HepG2 (cell line): ENCODE results near the gene NSD2. TPM values are rescaled to one million over a fixed set of nuclear protein-coding genes. Genes with fewer than 3 reads are reported as not detected.

Experiments
- DPF2 ChIP-seq: sonication (generic); formaldehyde crosslinking; IDR thresholded peaks from 2 replicates; pipeline ENCODE4 v1.4.0; 2020; ENCODE audit warnings: mild to moderate bottlenecking, low read depth, missing genetic modification reagents, borderline replicate concordance
- EED ChIP-seq: sonication (generic); formaldehyde crosslinking; IDR thresholded peaks from 2 replicates; pipeline ENCODE4 v1.5.0; 2020; ENCODE audit warnings: mild to moderate bottlenecking, missing genetic modification reagents
- ETV5 ChIP-seq: IDR thresholded peaks from 2 replicates; pipeline ENCODE4 v1.6.1; 2018; ENCODE audit warnings: missing biosample characterization, missing genetic modification reagents, inconsistent platforms, borderline replicate concordance
- KLF16 ChIP-seq, 2 experiments: sonication (generic) in 1 of 2; formaldehyde crosslinking in 1 of 2; IDR thresholded peaks; 2 replicates each; pipeline versions ENCODE4 v1.6.1 to v1.8.0; 2016 to 2023; ENCODE audit warnings: missing genetic modification reagents in 2 of 2, missing compliant biosample characterization in 1 of 2
- REPIN1 ChIP-seq: sonication (generic); formaldehyde crosslinking; IDR thresholded peaks from 2 replicates; pipeline ENCODE4 v1.8.0; 2022; ENCODE audit warnings: missing genetic modification reagents, low read depth, mild to moderate bottlenecking, borderline replicate concordance
- TBX2 ChIP-seq: sonication (generic); formaldehyde crosslinking; IDR thresholded peaks from 2 replicates; pipeline ENCODE4 v1.5.0; 2020; ENCODE audit warnings: missing genetic modification reagents, mild to moderate bottlenecking, borderline replicate concordance
- THAP11 ChIP-seq: IDR thresholded peaks from 2 replicates; pipeline ENCODE4 v1.6.1; 2016; ENCODE audit warnings: missing biosample characterization, missing genetic modification reagents
- ZFP36L1 ChIP-seq: sonication (generic); formaldehyde crosslinking; IDR thresholded peaks from 2 replicates; pipeline ENCODE4 v1.8.0; 2022; ENCODE audit warnings: mild to moderate bottlenecking, missing genetic modification reagents, moderate library complexity
- ZIK1 ChIP-seq: sonication (generic); formaldehyde crosslinking; IDR thresholded peaks from 2 replicates; pipeline ENCODE4 v1.5.0; 2020; ENCODE audit warnings: mild to moderate bottlenecking, low read depth, missing genetic modification reagents, borderline replicate concordance
- ZNF614 ChIP-seq: IDR thresholded peaks from 2 replicates; pipeline ENCODE4 v1.6.1; 2018; ENCODE audit warnings: missing biosample characterization, missing genetic modification reagents, inconsistent platforms, borderline replicate concordance
- ZNF704 ChIP-seq: sonication (generic); formaldehyde crosslinking; IDR thresholded peaks from 2 replicates; pipeline ENCODE4 v1.8.1; 2023; ENCODE audit warnings: mild to moderate bottlenecking, inconsistent platforms, moderate library complexity, missing genetic modification reagents, borderline replicate concordance
- ZNF747 ChIP-seq: sonication (generic); formaldehyde crosslinking; IDR thresholded peaks from 2 replicates; pipeline ENCODE4 v1.8.1; 2023; ENCODE audit warnings: missing genetic modification reagents, mild to moderate bottlenecking, borderline replicate concordance
- ZNF772 ChIP-seq: sonication (generic); formaldehyde crosslinking; IDR thresholded peaks from 2 replicates; pipeline ENCODE4 v1.5.0; 2020; ENCODE audit warnings: mild to moderate bottlenecking, missing genetic modification reagents
- ZNF776 ChIP-seq: sonication (generic); formaldehyde crosslinking; IDR thresholded peaks from 2 replicates; pipeline ENCODE4 v1.4.0; 2020; ENCODE audit warnings: mild to moderate bottlenecking, missing genetic modification reagents
- polyA plus RNA-seq, 8 experiments: library from polyadenylated mRNA; depleted of rRNA in 3 of 8; stranded (reverse) in 7 of 8; unstranded in 1 of 8; fragments of >200 nt; fragmentation: Illumina TruSeq in 4 of 8; extraction: Trizol in 4 of 8; gene quantifications; 2 replicates each; pipeline versions ENCODE4 v1.2.1 to v1.2.3, GENCODE V29; 2011 to 2016; ENCODE audit warnings: low read depth in 4 of 8, missing spikeins in 1 of 8, mixed read lengths in 1 of 8; ENCODE audit not compliant: insufficient read depth in 1 of 8
- total RNA-seq, 5 experiments: library from RNA; depleted of rRNA; stranded (reverse); fragments of >200 nt; fragmentation: Illumina TruSeq; extraction: Trizol; gene quantifications; 2 replicates each; pipeline ENCODE4 v1.2.3, GENCODE V29; 2016; ENCODE audit warnings: low read depth in 1 of 5
- TF ChIP-seq, protein P1 (sequence below): sonication (generic); formaldehyde crosslinking; IDR thresholded peaks from 2 replicates; pipeline ENCODE4 v1.4.0; 2020; ENCODE audit warnings: missing genetic modification reagents
- TF ChIP-seq, protein P2 (sequence below): sonication (generic); formaldehyde crosslinking; conservative IDR thresholded peaks from 2 replicates; pipeline ENCODE4 v1.4.0; 2020; ENCODE audit warnings: mild to moderate bottlenecking, missing genetic modification reagents, moderate library complexity
- TF ChIP-seq, protein P3 (sequence below): IDR thresholded peaks from 2 replicates; pipeline ENCODE4 v1.6.1; 2012; ENCODE audit warnings: inconsistent platforms
- TF ChIP-seq, protein P4 (sequence below): sonication (generic); formaldehyde crosslinking; IDR thresholded peaks from 2 replicates; pipeline ENCODE4 v1.9.0; 2022; ENCODE audit warnings: low read depth, missing genetic modification reagents

The NSD2 gene
- total and polyA plus RNA-seq, 2 of the 13 experiments (the other 11 are each of a cell fraction or from before 2014, with no cell fraction given) = 22.0 to 65.9 TPM

DNA sequence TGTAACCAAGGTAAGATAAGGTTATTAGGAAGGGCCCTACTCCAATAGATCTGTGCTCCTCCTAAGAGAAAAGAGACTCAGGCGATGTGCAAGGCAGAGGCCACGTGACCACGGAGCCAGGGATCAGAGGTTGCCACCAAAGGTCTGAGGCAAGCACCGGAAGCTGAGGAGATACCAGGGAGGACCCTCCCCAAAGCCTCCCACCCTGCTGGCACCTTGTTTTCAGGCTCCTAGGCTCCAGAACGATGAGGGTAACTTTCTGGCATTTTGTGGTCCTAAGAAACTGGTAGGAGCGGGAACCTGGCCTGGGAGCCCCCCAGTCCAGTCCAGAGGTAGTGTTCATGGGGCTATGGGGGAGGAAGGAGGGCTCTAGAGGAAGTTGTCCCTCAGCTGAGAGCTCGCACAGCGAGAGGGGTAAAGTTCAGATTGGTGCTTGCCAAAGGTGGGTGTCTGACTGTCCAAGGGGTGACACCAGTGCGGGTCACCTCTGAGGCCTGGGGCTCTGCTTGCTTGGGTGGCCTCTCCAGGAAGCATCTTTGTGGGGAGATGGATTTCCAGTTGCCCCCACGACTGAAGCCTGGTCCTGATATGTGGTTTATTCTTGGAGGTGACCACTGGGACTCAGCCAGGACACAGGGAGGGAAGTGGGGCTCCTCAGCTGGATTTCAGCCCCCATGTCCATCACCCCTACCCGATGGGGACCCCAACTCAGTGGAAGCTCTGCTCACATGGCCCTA, 7.7 kb upstream of the NSD2 start (continued):
- TF ChIP-seq, protein P1, sequence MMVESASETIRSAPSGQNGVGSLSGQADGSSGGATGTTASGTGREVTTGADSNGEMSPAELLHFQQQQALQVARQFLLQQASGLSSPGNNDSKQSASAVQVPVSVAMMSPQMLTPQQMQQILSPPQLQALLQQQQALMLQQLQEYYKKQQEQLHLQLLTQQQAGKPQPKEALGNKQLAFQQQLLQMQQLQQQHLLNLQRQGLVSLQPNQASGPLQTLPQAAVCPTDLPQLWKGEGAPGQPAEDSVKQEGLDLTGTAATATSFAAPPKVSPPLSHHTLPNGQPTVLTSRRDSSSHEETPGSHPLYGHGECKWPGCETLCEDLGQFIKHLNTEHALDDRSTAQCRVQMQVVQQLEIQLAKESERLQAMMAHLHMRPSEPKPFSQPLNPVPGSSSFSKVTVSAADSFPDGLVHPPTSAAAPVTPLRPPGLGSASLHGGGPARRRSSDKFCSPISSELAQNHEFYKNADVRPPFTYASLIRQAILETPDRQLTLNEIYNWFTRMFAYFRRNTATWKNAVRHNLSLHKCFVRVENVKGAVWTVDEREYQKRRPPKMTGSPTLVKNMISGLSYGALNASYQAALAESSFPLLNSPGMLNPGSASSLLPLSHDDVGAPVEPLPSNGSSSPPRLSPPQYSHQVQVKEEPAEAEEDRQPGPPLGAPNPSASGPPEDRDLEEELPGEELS (CRISPR knock-in tag) = peak; percentile 50; the same call in 1 of the 2 replicates
- peak; percentile 80; the same call in 1 of the 2 replicates for TF ChIP-seq ZNF704 (CRISPR knock-in tag)
- TF ChIP-seq, protein P2, sequence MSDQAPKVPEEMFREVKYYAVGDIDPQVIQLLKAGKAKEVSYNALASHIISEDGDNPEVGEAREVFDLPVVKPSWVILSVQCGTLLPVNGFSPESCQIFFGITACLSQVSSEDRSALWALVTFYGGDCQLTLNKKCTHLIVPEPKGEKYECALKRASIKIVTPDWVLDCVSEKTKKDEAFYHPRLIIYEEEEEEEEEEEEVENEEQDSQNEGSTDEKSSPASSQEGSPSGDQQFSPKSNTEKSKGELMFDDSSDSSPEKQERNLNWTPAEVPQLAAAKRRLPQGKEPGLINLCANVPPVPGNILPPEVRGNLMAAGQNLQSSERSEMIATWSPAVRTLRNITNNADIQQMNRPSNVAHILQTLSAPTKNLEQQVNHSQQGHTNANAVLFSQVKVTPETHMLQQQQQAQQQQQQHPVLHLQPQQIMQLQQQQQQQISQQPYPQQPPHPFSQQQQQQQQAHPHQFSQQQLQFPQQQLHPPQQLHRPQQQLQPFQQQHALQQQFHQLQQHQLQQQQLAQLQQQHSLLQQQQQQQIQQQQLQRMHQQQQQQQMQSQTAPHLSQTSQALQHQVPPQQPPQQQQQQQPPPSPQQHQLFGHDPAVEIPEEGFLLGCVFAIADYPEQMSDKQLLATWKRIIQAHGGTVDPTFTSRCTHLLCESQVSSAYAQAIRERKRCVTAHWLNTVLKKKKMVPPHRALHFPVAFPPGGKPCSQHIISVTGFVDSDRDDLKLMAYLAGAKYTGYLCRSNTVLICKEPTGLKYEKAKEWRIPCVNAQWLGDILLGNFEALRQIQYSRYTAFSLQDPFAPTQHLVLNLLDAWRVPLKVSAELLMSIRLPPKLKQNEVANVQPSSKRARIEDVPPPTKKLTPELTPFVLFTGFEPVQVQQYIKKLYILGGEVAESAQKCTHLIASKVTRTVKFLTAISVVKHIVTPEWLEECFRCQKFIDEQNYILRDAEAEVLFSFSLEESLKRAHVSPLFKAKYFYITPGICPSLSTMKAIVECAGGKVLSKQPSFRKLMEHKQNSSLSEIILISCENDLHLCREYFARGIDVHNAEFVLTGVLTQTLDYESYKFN (CRISPR knock-in tag) = peak; percentile 77
- no peak; the same call in 1 of the 2 replicates for TF ChIP-seq ZIK1
- peak; percentile 24; the same call in 1 of the 2 replicates for TF ChIP-seq ZNF772
- TF ChIP-seq, protein P3, sequence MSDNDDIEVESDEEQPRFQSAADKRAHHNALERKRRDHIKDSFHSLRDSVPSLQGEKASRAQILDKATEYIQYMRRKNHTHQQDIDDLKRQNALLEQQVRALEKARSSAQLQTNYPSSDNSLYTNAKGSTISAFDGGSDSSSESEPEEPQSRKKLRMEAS = peak; percentile 50; the same call in 1 of the 2 replicates
- TF ChIP-seq ETV5 (CRISPR knock-in tag) = peak; percentile 91
- TF ChIP-seq THAP11 (CRISPR knock-in tag) = peak; percentile 73; the same call in 1 of the 2 replicates
- TF ChIP-seq EED (CRISPR knock-in tag) = 0 out of 2 replicates have a peak, but pooled peaks have one; percentile 14
- no peak for TF ChIP-seq ZNF614
- no peak for TF ChIP-seq ZNF747 (CRISPR knock-in tag)
- TF ChIP-seq TBX2 (CRISPR knock-in tag) = peak; percentile 68
- TF ChIP-seq KLF16 (CRISPR knock-in tag; IDR thresholded peaks at IDR 0.05) = peak in 1 of 2 experiments; percentile 48; a peak in 1 of 4 replicates
- TF ChIP-seq, protein P4, sequence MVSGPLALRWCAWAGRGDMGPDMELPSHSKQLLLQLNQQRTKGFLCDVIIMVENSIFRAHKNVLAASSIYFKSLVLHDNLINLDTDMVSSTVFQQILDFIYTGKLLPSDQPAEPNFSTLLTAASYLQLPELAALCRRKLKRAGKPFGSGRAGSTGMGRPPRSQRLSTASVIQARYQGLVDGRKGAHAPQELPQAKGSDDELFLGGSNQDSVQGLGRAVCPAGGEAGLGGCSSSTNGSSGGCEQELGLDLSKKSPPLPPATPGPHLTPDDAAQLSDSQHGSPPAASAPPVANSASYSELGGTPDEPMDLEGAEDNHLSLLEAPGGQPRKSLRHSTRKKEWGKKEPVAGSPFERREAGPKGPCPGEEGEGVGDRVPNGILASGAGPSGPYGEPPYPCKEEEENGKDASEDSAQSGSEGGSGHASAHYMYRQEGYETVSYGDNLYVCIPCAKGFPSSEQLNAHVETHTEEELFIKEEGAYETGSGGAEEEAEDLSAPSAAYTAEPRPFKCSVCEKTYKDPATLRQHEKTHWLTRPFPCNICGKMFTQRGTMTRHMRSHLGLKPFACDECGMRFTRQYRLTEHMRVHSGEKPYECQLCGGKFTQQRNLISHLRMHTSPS (CRISPR knock-in tag) = peak; percentile 28; the same call in 1 of the 2 replicates
- peak; percentile 37; the same call in 1 of the 2 replicates for TF ChIP-seq ZFP36L1 (CRISPR knock-in tag)
- peak; percentile 26; the same call in 1 of the 2 replicates for TF ChIP-seq REPIN1
- no peak for TF ChIP-seq ZNF776 (CRISPR knock-in tag)
- TF ChIP-seq DPF2 (CRISPR knock-in tag) = 0 out of 2 replicates have a peak, but pooled peaks have one; percentile 47
